ENCODE measurements around the gene ZBTB8A. TPM values are rescaled to one million over a fixed set of nuclear protein-coding genes. Genes with fewer than 3 reads are reported as not detected.

ZBTB8A gene
- total RNA-seq, 4 donors from 2014 or later: 2.4 to 6.1 (median 2.8) TPM

DNA sequence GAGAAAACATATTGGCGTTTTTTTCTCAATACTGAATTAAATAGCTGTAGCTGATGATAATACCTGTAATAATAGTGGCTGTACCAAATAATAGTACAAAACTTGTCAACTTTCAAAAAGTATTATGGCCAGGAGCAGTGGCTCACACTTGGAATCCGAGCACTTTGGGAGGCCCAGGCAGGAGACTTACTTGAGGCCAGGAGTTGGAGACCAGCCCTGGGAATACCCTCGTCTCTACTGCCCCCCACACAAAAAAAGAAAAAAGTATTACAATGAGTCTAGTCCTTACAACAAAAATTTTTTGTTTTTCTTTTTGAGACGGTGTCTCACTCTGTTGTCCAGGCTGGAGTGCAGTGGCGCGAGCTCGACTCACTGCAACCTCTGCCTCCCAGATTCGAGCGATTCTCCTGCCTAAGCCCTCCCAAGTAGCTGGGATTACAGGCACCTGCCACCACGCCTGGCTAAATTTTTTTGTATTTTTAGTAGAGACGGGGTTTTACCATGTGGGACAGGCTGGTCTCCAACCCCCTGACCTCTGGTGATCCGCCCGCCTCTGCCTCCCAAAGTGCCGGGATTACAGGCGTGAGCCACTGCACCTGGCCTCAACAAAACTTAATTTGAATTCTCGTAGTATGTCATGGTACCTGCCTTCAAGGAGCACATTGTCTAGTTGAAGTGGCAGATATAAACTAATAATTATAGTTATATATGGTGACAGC, 113.2 kb downstream of the ZBTB8A start:
- Histone ChIP-seq H3K27me3 (no peaks in the 10 kb centered on the region), H3K4me1 (peaks cover 10 to 83% (median 44%) of the 10 kb centered on the region in 3 donors), H3K9me3 (no peaks in the 10 kb centered on the region), H3K36me3 (peaks cover 0 to 48% (median 3%) of the 10 kb centered on the region in 3 donors), H3K27ac (peak overlapping the region in 3 of 4 donors; percentile 98 to 99 (median 99)), H3K4me3 (peak overlapping the region; percentile 81 to 90 (median 83))
- WGBS, 2 donors: 62 to 84% methylated on average over 13 to 16 of the region's 16 CpGs
- DNase-seq: no peak
- TF ChIP-seq POLR2A (IDR thresholded peaks at IDR 0.05): no peak
- TF ChIP-seq, protein P1, sequence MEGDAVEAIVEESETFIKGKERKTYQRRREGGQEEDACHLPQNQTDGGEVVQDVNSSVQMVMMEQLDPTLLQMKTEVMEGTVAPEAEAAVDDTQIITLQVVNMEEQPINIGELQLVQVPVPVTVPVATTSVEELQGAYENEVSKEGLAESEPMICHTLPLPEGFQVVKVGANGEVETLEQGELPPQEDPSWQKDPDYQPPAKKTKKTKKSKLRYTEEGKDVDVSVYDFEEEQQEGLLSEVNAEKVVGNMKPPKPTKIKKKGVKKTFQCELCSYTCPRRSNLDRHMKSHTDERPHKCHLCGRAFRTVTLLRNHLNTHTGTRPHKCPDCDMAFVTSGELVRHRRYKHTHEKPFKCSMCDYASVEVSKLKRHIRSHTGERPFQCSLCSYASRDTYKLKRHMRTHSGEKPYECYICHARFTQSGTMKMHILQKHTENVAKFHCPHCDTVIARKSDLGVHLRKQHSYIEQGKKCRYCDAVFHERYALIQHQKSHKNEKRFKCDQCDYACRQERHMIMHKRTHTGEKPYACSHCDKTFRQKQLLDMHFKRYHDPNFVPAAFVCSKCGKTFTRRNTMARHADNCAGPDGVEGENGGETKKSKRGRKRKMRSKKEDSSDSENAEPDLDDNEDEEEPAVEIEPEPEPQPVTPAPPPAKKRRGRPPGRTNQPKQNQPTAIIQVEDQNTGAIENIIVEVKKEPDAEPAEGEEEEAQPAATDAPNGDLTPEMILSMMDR (IDR thresholded peaks at IDR 0.05): no peak
- intact Hi-C loops (cut with DNase I): no loop called here

Small RNA genes lying within 50 kb of the gene (small RNA-seq; reads per million reads assigned to genes)
- 0 reads per million in 4 donors for gene RF00019

Other genes starting within 250 kb of the ZBTB8A start
- gene HDAC1, start 247.3 kb upstream of the ZBTB8A start, total RNA-seq: 100 to 1,000 TPM in 2 of 4 donors, 10 to 100 TPM in 2; 74.3 to 115 (median 96.0) TPM
- 1 to 10 TPM; 4.4 to 6.1 (median 5.1) TPM for gene MARCKSL1, start 203.2 kb upstream of the ZBTB8A start, total RNA-seq
- 1 to 10 TPM; 1.4 to 7.1 (median 3.2) TPM for gene FAM229A, start 176.9 kb upstream of the ZBTB8A start, total RNA-seq
- under 1 TPM in 2 of 4 donors, not detected in 2; 0.31 to 0.57 TPM for gene TSSK3, start 176.9 kb upstream of the ZBTB8A start, total RNA-seq
- gene BSDC1, start 145.0 kb upstream of the ZBTB8A start, total RNA-seq: 10 to 100 TPM; 42.4 to 62.2 (median 45.9) TPM
- gene ZBTB8B, start 74.4 kb upstream of the ZBTB8A start, total RNA-seq: not detected
- gene ZBTB8OS, start 111.1 kb downstream of the ZBTB8A start, total RNA-seq: 10 to 100 TPM; 12.3 to 26.9 (median 21.1) TPM
- 100 to 1,000 TPM in 1 of 4 donors, 10 to 100 TPM in 3; 59.6 to 102 (median 85.1) TPM for gene RBBP4, start 111.8 kb downstream of the ZBTB8A start, total RNA-seq
- 10 to 100 TPM in 2 of 4 donors, 1 to 10 TPM in 2; 2.9 to 31.7 (median 9.1) TPM for gene SYNC, start 163.3 kb downstream of the ZBTB8A start, total RNA-seq